HL-60 (cell line): ENCODE measurements around the gene DHRSX.

ENCODE experiments used
- DNase-seq, 2 experiments: peaks; one replicate each; pipeline ENCODE4 v3.0.0-alpha.2; 2010 to 2020; ENCODE audit warnings: low read depth in 1 of 2, low spot score in 1 of 2
- H3K27ac ChIP-seq: fragments of 250-450 bp; sonication (Bioruptor Pico); replicated peaks from 2 replicates; pipeline ENCODE4 v1.5.1; 2020; ENCODE audit warnings: mild to moderate bottlenecking, moderate library complexity
- H3K27me3 ChIP-seq: fragments of 250-450 bp; sonication (Bioruptor Pico); 2 replicates; pipeline ENCODE4 v1.5.1; 2021; ENCODE audit warnings: mild to moderate bottlenecking, moderate library complexity; ENCODE audit not compliant: insufficient read depth, poor library complexity, severe bottlenecking
- H3K4me3 ChIP-seq: replicated peaks from 2 replicates; pipeline ENCODE4 v1.5.1; 2011; ENCODE audit warnings: mild to moderate bottlenecking, control low read depth, low read length; ENCODE audit not compliant: insufficient read depth
- CTCF ChIP-seq: IDR thresholded peaks from one replicate; pipeline ENCODE4 v1.5.1; 2011; ENCODE audit warnings: low read length, control low read depth, inconsistent platforms; ENCODE audit not compliant: insufficient read depth
- GABPA ChIP-seq: IDR thresholded peaks from 2 replicates; pipeline ENCODE4 v1.6.1; 2012; ENCODE audit warnings: low read depth
- POLR2AphosphoS5 ChIP-seq: IDR thresholded peaks from 2 replicates; pipeline ENCODE4 v1.6.1; 2012; ENCODE audit warnings: low read depth
- REST ChIP-seq: IDR thresholded peaks from 2 replicates; pipeline ENCODE4 v1.6.1; 2012; ENCODE audit warnings: low read depth; ENCODE audit not compliant: insufficient replicate concordance
- SPI1 ChIP-seq: IDR thresholded peaks from 2 replicates; pipeline ENCODE4 v1.6.1; 2012; ENCODE audit warnings: low read depth, mild to moderate bottlenecking, borderline replicate concordance

The DHRSX gene

GRCh38 chrX:2442694-2443093 is 58.1 kb downstream of the DHRSX start:
- no peaks in the 10 kb centered on the region for H3K27me3 ChIP-seq
- H3K4me3 ChIP-seq: no peak overlapping the region
- H3K27ac ChIP-seq: no peak overlapping the region
- TF ChIP-seq REST: no peak
- TF ChIP-seq CTCF: no peak
- TF ChIP-seq POLR2AphosphoS5: no peak
- TF ChIP-seq SPI1: no peak
- no peak for TF ChIP-seq GABPA
- DNase-seq: no peak

GRCh38 chrX:2441466-2441865 is 59.3 kb downstream of the DHRSX start:
- no peak for TF ChIP-seq POLR2AphosphoS5
- TF ChIP-seq SPI1: no peak
- no peak for TF ChIP-seq CTCF
- TF ChIP-seq GABPA: no peak
- TF ChIP-seq REST: no peak
- DNase-seq: no peak
- H3K4me3 ChIP-seq: no peak overlapping the region
- no peaks in the 10 kb centered on the region for H3K27me3 ChIP-seq
- no peak overlapping the region for H3K27ac ChIP-seq

- H3K4me3 ChIP-seq: no peak overlapping the region
- TF ChIP-seq POLR2AphosphoS5 (no peak), REST (no peak), CTCF (no peak), GABPA (no peak), SPI1 (no peak)
- H3K27me3 ChIP-seq: no peaks in the 10 kb centered on the region
- H3K27ac ChIP-seq: no peak overlapping the region
- DNase-seq: no peak
Observed at GRCh38 chrX:2439613-2440012, 61.2 kb downstream of the DHRSX start.
